Measurements from ENCODE around the gene DNAH8.

DNAH8 gene

DNA sequence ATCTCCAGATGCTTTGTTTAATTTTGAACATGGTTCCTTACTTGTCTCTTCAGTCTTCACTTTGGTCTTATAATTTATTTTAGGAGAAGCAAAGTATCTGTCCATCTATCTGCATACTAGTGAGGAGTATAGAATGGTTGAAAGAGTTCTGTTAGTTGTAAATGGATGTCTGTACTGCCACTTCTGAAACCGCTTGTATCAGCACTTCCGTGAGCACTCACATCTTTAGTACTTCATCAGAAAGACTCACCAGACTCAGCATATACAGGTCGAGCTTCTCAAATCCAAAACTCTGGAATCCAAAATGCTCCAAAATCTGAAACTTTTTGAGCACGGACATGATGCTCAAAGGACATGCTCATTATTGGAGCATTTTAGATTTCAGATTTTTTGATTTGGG is 191.5 kb downstream of the DNAH8 start:
- TF ChIP-seq, protein P1, sequence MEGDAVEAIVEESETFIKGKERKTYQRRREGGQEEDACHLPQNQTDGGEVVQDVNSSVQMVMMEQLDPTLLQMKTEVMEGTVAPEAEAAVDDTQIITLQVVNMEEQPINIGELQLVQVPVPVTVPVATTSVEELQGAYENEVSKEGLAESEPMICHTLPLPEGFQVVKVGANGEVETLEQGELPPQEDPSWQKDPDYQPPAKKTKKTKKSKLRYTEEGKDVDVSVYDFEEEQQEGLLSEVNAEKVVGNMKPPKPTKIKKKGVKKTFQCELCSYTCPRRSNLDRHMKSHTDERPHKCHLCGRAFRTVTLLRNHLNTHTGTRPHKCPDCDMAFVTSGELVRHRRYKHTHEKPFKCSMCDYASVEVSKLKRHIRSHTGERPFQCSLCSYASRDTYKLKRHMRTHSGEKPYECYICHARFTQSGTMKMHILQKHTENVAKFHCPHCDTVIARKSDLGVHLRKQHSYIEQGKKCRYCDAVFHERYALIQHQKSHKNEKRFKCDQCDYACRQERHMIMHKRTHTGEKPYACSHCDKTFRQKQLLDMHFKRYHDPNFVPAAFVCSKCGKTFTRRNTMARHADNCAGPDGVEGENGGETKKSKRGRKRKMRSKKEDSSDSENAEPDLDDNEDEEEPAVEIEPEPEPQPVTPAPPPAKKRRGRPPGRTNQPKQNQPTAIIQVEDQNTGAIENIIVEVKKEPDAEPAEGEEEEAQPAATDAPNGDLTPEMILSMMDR (IDR thresholded peaks at IDR 0.05), result no peak

DNA sequence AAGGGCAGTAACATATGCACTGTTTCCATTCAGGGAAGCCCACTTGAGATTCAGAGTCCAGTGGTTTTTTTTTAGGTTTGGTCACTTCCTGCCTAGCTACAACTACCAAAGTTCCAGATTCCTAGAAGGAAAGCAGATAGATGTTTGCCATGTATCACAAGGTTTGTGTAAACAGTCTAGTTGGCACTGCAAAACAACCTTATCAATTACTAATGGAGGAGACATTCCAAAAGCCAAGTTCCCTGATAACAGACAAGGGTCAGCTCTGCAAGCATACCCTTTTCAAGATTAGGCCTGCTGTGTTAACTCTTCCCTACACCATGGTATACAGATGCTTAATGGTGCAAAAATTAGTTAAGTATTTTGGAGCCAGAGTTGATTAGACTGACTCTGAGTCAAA is 192.2 kb downstream of the DNAH8 start:
- TF ChIP-seq, protein P1 (IDR thresholded peaks at IDR 0.05), result no peak

DNA sequence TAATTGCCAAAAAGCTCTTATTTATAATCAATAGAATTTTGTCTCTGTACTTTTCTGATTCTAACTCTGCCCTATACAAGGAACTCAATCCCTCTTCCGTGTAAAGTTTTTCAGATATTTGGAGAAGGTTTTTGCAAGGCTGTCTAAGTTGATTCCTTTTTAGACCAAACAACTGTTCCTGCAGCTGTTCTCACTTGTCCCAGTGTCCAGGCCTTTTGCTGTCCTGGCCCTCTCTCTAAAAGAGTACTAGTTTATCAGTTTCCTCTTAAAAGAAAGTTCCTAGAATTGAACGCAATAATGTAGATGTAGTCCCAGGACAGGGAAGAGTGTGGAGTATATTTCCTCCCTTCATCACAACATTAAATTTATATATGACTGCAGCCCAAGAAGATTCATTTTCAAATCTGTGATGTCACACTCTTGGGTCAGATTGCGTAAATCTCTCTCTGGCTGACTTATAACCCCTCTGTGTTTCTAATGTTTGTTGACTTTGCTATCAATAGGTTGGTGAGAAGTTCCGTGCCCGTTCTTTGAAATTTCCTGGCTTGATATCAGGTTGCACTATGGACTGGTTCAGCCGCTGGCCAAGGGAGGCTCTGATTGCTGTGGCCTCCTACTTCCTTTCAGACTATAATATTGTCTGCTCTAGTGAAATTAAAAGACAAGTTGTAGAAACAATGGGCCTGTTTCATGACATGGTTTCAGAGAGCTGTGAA is 194.1 kb downstream of the DNAH8 start:
- TF ChIP-seq, protein P1 (IDR thresholded peaks at IDR 0.05), result no peak

DNA sequence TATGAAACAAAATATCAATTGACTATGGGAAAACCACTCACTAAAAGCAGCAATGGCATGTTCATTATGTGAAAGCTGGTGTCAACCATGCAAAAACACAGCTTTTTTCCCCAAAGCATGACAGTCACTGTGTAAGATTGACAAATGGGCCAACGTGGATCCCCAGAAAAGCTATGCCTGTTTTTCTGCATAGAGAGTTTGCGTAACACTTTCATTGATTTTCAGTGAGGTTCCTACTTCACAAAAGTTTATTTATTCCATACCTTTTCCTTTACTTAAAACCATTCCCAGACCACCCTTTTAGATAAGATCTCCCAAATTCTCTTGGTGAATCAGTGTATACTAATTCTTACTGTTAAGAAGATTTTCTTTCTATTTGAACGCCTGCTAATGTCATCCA is 195.1 kb downstream of the DNAH8 start:
- TF ChIP-seq, protein P1 (IDR thresholded peaks at IDR 0.05), result no peak

DNA sequence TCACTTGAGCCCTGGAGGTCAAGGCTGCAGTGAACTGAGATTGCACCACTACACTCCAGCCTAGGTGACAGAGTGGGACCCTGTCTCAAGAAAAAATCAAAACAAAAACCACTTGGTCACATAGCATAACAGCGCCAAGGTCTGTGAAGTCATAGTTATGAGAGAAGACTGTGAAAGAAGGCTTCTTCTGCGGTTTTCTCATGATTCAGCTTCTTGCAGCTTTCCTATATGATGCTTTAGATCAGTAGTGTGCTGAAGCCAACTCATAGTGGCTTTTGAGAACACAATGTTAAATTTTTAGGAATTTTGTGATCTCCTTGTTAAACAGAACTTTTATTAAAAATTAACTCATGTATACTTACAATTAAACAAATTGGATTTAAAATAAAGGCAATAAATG is 197.3 kb downstream of the DNAH8 start:
- TF ChIP-seq, protein P1 (IDR thresholded peaks at IDR 0.05), result no peak

DNA sequence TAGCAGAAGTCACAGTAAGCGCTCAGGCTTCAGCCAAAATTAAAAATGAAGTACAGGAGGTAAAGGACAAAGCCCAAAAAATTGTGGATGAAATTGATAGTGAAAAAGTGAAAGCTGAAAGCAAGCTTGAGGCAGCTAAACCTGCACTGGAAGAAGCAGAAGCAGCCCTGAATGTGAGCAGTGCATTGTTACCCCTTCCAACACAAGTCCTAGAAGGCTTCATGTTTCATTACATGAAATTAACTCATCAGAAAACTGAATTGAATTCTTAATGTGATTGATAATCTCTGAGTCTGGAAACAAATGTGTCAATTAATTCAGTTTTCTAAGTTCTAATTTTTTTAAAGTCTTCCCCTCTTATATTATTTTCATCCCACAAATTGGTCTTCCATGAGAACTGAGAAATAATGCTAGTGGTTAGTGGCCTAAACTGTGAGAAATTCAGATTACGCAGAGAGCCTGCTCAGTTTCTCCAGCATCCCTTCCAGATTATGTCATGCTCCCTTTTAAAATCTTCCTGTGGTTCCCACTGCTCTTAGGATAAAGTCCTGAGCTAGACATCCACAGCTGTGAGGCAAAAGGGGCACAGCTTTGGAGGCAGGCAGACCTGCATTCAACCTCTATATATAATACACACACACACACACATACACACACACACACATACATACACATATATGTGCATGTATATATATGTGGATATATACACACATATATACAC is 200.3 kb downstream of the DNAH8 start:
- TF ChIP-seq, protein P1 (IDR thresholded peaks at IDR 0.05), result no peak

DNA sequence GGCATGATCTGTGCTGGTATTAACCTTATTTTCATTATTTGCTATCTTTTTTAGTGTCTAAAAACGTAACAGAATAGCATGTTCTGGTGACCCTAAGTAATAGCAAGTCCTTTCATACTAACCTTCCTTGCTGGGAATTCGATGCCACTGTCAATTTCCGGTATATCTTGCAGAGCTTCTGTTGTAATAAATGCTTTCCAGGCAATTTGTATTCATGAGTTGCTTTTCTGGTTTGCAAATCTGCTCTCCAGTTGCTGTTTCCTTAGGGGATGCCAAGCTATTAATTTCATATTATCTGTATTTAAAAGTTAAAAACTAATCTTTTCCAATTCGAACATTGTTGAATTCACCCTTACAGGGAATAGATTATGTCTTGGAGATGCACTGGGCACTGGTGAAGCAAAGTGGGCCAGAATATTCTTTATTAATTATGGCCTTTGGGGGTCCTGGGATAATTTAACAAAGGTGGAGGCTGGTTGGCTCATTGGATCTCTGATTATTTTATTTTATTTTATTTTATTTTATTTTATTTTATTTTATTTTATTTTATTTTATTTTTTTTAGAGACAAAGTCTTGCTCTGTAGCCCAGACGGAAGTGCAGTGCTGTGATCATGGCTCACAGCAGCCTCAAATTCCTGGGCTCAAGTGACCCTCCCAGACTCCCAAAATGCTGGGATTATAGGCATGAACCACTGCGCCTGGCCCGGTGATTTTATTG is 209.8 kb downstream of the DNAH8 start:
- TF ChIP-seq, protein P1 (IDR thresholded peaks at IDR 0.05), result no peak
